Activated T-helper 17 cell treated with anti-CD3 and anti-CD28 coated beads, Interleukin-2, amount 50 U/mL, for 72 hours (primary cell): ENCODE measurements around the gene PELO. TPM values are rescaled to one million over a fixed set of nuclear protein-coding genes. Genes with fewer than 3 reads are reported as not detected.
A peak's percentile ranks its signal among the peaks of the same experiment; 100 is the strongest.

Experiments
- ATAC-seq: fragments of 150-1000 bp; cut with Tn5 transposase; replicated peaks from 2 replicates; pipeline ENCODE4 v1.10.0; 2021; ENCODE audit warnings: mild to moderate bottlenecking, moderate library complexity
- H3K27ac Mint-ChIP-seq: one replicate; pipeline ENCODE4 v1.8.0; 2022; ENCODE audit warnings: mixed read lengths
- H3K27me3 Mint-ChIP-seq: one replicate; pipeline ENCODE4 v1.8.0; 2022; ENCODE audit warnings: mixed read lengths
- H3K36me3 Mint-ChIP-seq: one replicate; pipeline ENCODE4 v1.8.0; 2022; ENCODE audit warnings: low read depth, mild to moderate bottlenecking, mixed read lengths
- H3K4me1 Mint-ChIP-seq: one replicate; pipeline ENCODE4 v1.8.0; 2022; ENCODE audit warnings: mixed read lengths
- H3K4me3 Mint-ChIP-seq: one replicate; pipeline ENCODE4 v1.8.0; 2022; ENCODE audit warnings: mild to moderate bottlenecking, mixed read lengths
- H3K9me3 Mint-ChIP-seq: one replicate; pipeline ENCODE4 v1.8.0; 2022; ENCODE audit warnings: mixed read lengths
- total RNA-seq, 2 donors: library from RNA; stranded (reverse); gene quantifications; one replicate each; pipeline ENCODE4 v1.2.3, GENCODE V29; 2022

Gene PELO
- total RNA-seq, 2 donors from 2014 or later = 22.9 to 35.0 TPM

DNA sequence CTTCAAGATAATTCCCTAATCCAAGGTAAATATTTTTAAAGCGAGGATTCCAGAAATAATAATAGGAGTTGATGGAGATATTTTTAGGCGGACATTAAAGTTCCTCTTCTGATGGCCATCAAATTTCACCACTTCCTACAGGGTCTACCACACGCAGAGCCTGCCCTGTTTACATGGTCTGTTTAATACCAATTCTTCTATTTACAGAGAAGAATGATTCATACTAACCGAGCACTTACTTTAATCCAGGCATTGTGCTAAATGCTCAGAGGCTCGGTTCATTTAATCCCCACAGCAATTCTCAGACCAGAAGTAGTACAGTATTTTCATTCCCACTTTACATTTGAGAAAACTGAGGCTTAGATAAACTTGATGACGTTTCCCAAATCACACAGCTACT lies 3.0 kb upstream of the PELO start:
- ATAC-seq = no peak
- Mint-ChIP-seq H3K27ac (no peak overlapping the region), H3K36me3 (no peaks in the 10 kb centered on the region), H3K27me3 (no peaks in the 10 kb centered on the region), H3K4me1 (peaks cover 15% of the 10 kb centered on the region), H3K9me3 (no peaks in the 10 kb centered on the region), H3K4me3 (no peak overlapping the region)

DNA sequence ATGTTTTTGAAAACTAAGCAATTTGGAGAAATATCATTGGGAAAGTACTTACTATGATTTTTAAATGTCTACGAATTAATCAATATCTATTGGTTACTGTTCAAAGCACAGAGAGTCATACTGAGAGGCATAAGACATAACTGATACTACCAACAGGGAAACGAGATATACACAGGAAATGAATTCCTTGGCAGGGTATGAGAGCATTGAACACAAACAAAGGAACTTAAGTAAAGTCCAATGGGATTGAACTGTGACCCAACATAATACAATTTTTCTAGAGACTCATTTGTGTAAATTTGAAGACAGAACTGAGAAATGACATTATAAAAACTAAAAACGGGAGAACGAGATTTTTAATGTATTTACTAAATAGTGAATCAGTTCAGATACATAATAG lies 1.3 kb upstream of the PELO start:
- Mint-ChIP-seq H3K4me3 (peak overlapping the region; percentile 87), H3K9me3 (no peaks in the 10 kb centered on the region), H3K36me3 (no peaks in the 10 kb centered on the region), H3K27ac (no peak overlapping the region), H3K4me1 (peaks cover 28% of the 10 kb centered on the region), H3K27me3 (no peaks in the 10 kb centered on the region)
- no peak for ATAC-seq

DNA sequence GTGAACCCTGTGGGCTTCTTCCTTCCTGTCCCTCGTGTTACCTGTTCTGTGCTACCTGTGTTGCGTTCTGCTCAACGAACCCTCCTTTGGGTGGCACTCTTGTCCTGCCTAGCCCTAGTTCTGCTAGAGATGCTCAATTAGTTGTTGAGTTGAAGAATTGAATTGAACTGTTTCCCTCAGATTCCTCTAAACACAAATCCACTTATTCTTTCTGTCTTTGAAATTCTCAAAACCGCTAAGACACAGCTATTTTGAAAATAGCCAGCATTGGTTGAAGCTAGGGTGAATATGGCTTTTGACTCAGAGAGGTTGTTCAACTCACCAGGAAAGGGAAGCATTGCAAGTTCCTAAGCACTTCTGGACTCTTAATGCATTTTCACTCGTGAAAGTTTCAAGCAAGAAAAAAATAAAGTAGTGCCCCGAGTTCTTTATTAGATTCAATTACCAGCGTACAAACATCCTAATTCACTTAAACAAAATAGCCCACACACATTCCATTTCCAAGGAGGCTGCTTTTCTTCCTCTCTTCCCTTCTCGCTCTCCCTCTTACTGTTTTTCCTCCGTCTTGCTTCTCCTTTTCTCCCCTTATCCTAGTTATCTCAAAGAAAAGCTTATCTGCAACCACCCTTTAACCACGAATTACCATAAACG lies 642 bp upstream of the PELO start:
- Mint-ChIP-seq H3K36me3 (no peaks in the 10 kb centered on the region), H3K4me3 (peak overlapping the region; percentile 87), H3K27me3 (no peaks in the 10 kb centered on the region), H3K4me1 (peaks cover 28% of the 10 kb centered on the region), H3K27ac (peak overlapping the region; percentile 82), H3K9me3 (no peaks in the 10 kb centered on the region)
- peak; percentile 27 for ATAC-seq

DNA sequence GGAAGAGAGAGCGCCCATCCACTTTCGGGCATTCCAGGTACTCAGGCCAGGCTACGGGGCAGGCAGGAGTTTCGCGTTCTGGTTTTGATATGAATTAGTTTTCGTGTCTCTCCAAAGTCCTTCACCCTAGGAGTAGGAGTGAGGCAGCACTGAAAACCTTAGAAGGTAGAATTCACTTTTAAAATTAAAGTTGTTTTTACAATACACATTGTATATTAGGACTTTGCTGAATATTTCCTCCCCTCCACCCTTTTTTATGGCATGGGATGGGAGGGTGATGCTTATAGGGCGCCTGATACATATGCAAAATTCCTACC lies 747 bp downstream of the PELO start:
- Mint-ChIP-seq H3K9me3 (no peaks in the 10 kb centered on the region), H3K27me3 (no peaks in the 10 kb centered on the region), H3K4me1 (peaks cover 28% of the 10 kb centered on the region), H3K36me3 (no peaks in the 10 kb centered on the region), H3K4me3 (peak overlapping the region; percentile 87), H3K27ac (no peak overlapping the region)
- ATAC-seq = no peak

DNA sequence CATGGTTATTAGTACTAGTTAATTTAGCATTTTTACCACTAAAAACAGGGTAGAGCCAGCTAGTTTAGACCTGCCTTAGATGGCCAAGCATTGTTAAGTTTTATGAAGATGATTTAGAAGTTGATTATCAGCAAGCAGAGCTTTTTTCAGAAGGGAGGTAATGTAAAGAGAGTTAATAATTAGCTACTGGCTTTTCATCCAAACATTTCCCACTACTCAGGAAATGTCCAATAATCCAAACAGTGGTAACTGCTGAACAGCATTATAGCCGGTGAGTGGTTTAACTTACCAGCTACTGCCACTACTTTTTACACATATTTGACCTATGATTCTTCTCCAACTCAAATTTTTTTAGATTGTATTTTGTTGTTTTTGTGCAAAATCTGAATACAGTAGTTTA lies 1.7 kb downstream of the PELO start:
- Mint-ChIP-seq H3K4me1 (peaks cover 28% of the 10 kb centered on the region), H3K9me3 (no peaks in the 10 kb centered on the region), H3K27me3 (no peaks in the 10 kb centered on the region), H3K36me3 (no peaks in the 10 kb centered on the region), H3K27ac (no peak overlapping the region), H3K4me3 (peak overlapping the region; percentile 87)
- no peak for ATAC-seq

DNA sequence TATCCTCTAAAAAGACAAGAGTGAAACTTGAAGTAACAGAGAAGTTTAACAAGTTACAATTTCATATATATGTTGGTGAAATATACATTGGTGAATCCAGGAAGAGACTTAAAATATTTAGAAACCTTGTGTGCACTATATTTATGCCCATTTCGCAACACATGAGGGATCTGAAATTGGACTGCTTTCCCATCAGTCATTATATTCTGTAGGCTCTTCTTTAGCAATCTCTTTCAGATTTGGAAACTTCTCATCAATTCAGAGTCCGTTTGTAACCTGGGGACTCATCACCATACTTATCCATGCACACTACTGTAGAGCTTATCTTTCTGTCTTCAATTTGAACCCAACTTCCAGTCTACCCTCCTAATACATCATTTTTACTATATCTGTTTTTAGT lies 2.1 kb downstream of the PELO start:
- H3K36me3 Mint-ChIP-seq = no peaks in the 10 kb centered on the region
- H3K27me3 Mint-ChIP-seq = no peaks in the 10 kb centered on the region
- no peak overlapping the region for H3K27ac Mint-ChIP-seq
- ATAC-seq = no peak
- no peaks in the 10 kb centered on the region for H3K9me3 Mint-ChIP-seq
- peak overlapping the region; percentile 87 for H3K4me3 Mint-ChIP-seq
- peaks cover 28% of the 10 kb centered on the region for H3K4me1 Mint-ChIP-seq

DNA sequence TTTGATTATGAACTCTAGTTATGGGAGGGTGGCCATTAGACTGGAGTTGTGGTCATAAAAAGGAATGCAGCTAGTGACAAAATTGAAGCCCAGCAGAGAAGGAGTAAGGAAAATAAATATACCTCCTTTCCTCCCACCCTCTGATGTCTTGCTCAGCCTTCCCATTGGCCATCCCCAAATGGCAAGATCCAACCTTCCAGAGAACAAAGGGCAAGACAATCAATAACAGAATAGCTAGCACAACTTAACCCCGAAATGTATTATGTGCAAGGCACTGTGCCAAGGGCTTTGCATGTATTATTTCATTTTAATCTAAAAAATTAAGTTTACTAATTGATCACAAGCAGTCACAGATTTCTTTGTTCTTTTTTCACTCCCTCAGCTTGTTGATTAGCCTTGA lies 3.6 kb downstream of the PELO start:
- peak overlapping the region; percentile 87 for H3K4me3 Mint-ChIP-seq
- no peaks in the 10 kb centered on the region for H3K27me3 Mint-ChIP-seq
- no peaks in the 10 kb centered on the region for H3K36me3 Mint-ChIP-seq
- ATAC-seq = no peak
- H3K4me1 Mint-ChIP-seq = peaks cover 26% of the 10 kb centered on the region
- no peak overlapping the region for H3K27ac Mint-ChIP-seq
- no peaks in the 10 kb centered on the region for H3K9me3 Mint-ChIP-seq

DNA sequence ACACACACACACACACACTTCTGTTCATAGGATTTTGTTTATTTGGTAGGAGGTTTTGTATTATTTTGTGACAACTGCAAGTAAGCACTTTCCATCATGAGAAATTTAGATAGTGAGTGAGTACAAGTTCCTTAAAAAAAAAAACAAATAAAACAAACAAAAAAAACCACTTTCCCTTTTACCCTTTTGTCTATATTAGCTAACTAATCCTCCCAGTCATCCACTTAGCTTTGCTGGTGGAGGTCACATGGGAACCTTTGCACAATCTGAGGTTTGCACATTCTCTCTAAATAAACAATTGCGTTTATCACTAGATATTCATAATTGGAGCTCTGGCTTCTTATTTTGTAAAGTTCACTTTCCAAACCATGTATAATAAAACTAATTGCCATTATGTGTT lies 6.8 kb downstream of the PELO start:
- peaks cover 5% of the 10 kb centered on the region for H3K36me3 Mint-ChIP-seq
- H3K4me3 Mint-ChIP-seq = no peak overlapping the region
- ATAC-seq = no peak

DNA sequence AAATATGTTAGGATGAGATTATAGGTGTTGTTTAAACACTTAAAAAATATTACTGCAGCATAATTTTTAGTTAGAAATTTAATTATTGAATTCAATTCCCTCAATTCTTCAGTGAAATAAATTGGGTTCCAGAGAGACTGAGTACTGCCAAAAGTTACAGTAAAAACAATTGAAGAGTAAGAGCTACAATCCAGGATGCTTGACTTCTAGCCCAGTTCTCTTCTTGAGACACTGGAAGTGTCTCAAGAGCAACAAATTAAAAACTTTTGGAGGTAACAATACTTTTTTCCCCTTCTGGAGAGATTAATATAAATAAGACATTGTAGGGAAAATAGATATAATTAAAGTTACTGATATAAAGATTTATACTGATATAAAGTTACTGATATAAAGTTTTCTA lies 8.3 kb downstream of the PELO start:
- ATAC-seq = no peak
- Mint-ChIP-seq H3K27me3 (no peaks in the 10 kb centered on the region), H3K4me3 (no peak overlapping the region), H3K9me3 (no peaks in the 10 kb centered on the region), H3K36me3 (peaks cover 21% of the 10 kb centered on the region), H3K27ac (no peak overlapping the region), H3K4me1 (peaks cover 18% of the 10 kb centered on the region)

More for the DNA sequence above, 6.8 kb downstream of the PELO start:
- Mint-ChIP-seq H3K27ac (no peak overlapping the region), H3K4me1 (peaks cover 30% of the 10 kb centered on the region), H3K9me3 (no peaks in the 10 kb centered on the region), H3K27me3 (no peaks in the 10 kb centered on the region)

DNA sequence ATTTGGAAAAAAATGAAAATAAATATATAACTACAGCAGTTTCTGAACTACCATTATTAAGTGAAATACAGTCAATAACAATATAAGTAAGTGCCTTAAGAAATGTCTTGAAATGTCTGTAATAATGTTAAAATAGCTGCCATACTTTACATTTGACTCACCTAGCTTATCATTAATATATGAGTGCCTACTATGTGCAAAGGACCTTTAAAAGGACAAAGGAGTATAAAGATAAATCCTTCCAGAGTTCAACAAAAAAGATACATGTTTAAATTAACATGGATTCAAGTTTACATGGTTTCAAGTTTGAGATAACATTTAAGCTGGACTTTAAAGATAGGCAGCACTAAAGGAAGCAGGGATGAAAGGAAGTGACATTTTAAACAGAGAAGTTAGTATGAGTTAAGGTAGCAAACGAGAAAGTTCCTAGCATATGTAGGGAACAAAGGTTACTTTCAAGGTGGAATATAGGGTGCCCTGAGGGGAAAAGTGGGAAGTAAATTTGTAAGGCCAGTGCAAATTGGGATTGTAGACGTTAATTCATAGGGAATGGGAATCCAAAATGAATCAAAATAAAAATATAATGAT lies 8.9 kb downstream of the PELO start:
- no peaks in the 10 kb centered on the region for H3K9me3 Mint-ChIP-seq
- H3K27me3 Mint-ChIP-seq = no peaks in the 10 kb centered on the region
- H3K36me3 Mint-ChIP-seq = peaks cover 26% of the 10 kb centered on the region
- peaks cover 17% of the 10 kb centered on the region for H3K4me1 Mint-ChIP-seq
- H3K4me3 Mint-ChIP-seq = no peak overlapping the region
- H3K27ac Mint-ChIP-seq = no peak overlapping the region
- ATAC-seq = no peak

DNA sequence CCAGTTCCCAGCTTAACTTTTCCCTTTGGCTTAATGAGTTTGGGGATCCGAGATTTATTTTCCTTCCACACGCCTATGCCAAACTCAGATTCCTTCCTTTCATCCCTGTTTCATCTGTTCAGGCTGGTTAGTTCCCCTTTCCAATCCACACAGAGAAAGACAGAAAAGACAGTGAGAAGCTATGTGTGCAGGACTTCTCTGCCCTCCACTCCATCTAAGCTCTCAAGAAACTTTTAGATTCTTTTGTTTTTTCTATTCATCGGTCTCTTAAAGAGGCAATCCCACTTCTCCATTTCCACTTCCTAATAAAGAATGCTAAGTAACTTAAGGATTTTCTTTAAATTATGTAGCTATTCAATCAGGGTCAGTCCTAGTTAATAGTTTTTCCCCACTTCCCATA lies 11.2 kb downstream of the PELO start:
- no peaks in the 10 kb centered on the region for H3K27me3 Mint-ChIP-seq
- H3K4me1 Mint-ChIP-seq = peaks cover 17% of the 10 kb centered on the region
- peaks cover 50% of the 10 kb centered on the region for H3K36me3 Mint-ChIP-seq
- H3K4me3 Mint-ChIP-seq = peak overlapping the region; percentile 91
- H3K27ac Mint-ChIP-seq = peak overlapping the region; percentile 95
- no peaks in the 10 kb centered on the region for H3K9me3 Mint-ChIP-seq
- no peak for ATAC-seq

DNA sequence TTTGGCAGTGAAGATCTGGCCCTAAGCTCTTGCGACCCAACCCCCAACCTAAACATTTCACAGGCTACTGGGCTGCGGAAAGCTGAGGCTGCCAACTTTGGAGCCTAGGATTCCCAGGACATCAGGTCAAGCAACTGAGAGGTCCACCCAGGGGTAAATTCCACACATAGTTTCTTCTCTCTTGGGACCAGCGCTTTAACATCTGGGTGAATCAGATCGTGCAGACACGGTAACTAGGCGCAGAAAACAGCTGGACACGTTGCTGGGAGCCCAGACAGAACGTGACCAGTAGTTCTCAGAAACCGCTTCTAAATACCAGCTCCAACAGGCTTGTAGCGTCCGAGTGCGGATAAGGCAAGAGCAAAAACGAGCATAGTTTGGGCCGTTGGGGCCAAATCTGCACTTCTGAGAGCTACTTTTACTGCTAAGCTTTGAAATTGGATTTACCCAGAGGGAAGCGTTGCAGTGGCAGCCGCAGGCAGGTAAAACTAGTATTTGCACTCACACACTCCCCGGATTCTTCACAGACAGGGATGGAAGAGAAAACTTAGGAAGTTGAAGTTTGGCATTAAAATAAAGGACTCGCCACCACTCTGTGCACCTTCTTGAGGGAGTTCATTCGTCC lies 11.8 kb downstream of the PELO start:
- Mint-ChIP-seq H3K27ac (peak overlapping the region; percentile 95), H3K27me3 (no peaks in the 10 kb centered on the region), H3K4me1 (peaks cover 22% of the 10 kb centered on the region), H3K4me3 (peak overlapping the region; percentile 91), H3K9me3 (no peaks in the 10 kb centered on the region), H3K36me3 (peaks cover 55% of the 10 kb centered on the region)
- ATAC-seq = peak; percentile 34

DNA sequence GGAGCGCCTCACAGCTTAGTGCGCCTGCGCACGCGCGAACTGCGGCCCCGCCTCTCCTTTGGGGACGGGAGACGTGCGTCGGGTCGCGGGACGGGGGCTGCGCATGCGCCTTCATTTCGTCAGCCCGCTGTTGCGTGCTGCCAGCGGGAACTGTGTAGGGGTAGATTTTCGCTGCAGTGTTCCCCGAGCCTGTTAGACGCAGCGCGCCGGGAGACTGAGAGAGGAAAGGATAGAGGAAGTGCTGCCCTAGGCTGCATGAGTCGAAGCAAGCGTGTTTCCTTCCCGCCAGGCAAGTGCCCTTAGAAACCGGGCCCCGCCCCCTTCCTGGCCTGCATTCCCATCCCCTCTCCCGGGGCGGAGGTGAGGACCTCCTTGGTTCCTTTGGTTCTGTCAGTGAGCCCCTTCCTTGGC lies 12.3 kb downstream of the PELO start:
- Mint-ChIP-seq H3K27me3 (no peaks in the 10 kb centered on the region), H3K27ac (peak overlapping the region; percentile 95), H3K36me3 (peaks cover 60% of the 10 kb centered on the region), H3K9me3 (no peaks in the 10 kb centered on the region), H3K4me1 (peaks cover 27% of the 10 kb centered on the region), H3K4me3 (peak overlapping the region; percentile 91)
- ATAC-seq = peak; percentile 81

DNA sequence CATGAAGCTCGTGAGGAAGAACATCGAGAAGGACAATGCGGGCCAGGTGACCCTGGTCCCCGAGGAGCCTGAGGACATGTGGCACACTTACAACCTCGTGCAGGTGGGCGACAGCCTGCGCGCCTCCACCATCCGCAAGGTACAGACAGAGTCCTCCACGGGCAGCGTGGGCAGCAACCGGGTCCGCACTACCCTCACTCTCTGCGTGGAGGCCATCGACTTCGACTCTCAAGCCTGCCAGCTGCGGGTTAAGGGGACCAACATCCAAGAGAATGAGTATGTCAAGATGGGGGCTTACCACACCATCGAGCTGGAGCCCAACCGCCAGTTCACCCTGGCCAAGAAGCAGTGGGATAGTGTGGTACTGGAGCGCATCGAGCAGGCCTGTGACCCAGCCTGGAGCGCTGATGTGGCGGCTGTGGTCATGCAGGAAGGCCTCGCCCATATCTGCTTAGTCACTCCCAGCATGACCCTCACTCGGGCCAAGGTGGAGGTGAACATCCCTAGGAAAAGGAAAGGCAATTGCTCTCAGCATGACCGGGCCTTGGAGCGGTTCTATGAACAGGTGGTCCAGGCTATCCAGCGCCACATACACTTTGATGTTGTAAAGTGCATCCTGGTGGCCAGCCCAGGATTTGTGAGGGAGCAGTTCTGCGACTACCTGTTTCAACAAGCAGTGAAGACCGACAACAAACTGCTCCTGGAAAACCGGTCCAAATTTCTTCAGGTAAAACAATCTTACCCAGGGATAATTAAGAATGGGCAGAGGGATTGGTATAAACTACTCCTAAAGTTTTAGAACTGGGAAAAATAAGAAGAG lies 12.9 kb downstream of the PELO start:
- ATAC-seq = peak; percentile 81
- Mint-ChIP-seq H3K4me1 (peaks cover 31% of the 10 kb centered on the region), H3K27ac (peak overlapping the region; percentile 95), H3K9me3 (no peaks in the 10 kb centered on the region), H3K36me3 (peaks cover 66% of the 10 kb centered on the region), H3K27me3 (no peaks in the 10 kb centered on the region), H3K4me3 (peak overlapping the region; percentile 91)

DNA sequence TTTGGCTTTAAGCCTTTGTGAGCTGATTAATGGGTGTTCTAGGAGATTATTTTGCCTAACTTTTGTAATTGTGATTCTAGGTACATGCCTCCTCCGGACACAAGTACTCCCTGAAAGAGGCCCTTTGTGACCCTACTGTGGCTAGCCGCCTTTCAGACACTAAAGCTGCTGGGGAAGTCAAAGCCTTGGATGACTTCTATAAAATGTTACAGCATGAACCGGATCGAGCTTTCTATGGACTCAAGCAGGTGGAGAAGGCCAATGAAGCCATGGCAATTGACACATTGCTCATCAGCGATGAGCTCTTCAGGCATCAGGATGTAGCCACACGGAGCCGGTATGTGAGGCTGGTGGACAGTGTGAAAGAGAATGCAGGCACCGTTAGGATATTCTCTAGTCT lies 13.6 kb downstream of the PELO start:
- no peak for ATAC-seq
- peaks cover 72% of the 10 kb centered on the region for H3K36me3 Mint-ChIP-seq
- H3K27ac Mint-ChIP-seq = peak overlapping the region; percentile 95
- H3K27me3 Mint-ChIP-seq = no peaks in the 10 kb centered on the region
- H3K9me3 Mint-ChIP-seq = no peaks in the 10 kb centered on the region
- peak overlapping the region; percentile 91 for H3K4me3 Mint-ChIP-seq
- H3K4me1 Mint-ChIP-seq = peaks cover 31% of the 10 kb centered on the region
